Stimulated activated CD8-positive, alpha-beta memory T cell treated with anti-CD3 and anti-CD28 coated beads, Interleukin-4, amount 100 ng/mL, for 4 hours (primary cell): ENCODE results near the gene PIBF1.

ENCODE experiments used
- DNase-seq, 2 donors: peaks; one replicate each; pipeline ENCODE4 v3.0.0-alpha.2; 2020; ENCODE audit warnings: low read depth in 2 of 2, low spot score in 1 of 2

The PIBF1 gene

DNA sequence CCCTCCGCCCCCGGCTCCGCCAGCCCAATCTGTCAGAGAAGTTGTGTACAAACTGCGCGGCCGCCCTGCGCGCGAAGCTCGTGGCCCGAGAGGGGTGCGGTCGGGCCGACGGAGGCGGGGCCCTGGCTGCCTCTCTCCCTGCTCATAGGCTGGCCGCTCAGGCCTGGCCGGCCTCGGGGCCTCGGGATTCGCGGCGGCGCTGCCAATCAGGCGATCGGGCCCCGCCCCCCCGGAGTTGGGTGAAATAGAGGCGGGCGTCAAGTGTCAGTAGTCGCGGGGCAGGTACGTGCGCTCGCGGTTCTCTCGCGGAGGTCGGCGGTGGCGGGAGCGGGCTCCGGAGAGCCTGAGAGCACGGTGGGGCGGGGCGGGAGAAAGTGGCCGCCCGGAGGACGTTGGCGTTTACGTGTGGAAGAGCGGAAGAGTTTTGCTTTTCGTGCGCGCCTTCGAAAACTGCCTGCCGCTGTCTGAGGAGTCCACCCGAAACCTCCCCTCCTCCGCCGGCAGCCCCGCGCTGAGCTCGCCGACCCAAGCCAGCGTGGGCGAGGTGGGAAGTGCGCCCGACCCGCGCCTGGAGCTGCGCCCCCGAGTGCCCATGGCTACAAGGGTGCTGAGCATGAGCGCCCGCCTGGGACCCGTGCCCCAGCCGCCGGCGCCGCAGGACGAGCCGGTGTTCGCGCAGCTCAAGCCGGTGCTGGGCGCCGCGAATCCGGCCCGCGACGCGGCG, 277.0 kb downstream of the PIBF1 start, which contains the start of gene KLF5:
Gene KLF5, plus strand, starts transcription at position 270 of the 724 bp plus-strand sequence. Its CDS starts 323 bp downstream, at position 593.
- DNase-seq, result peak; percentile 88 to 94

- DNase-seq, result no peak
These were observed 277.7 kb downstream of the PIBF1 start for GRCh38 chr13:73059460-73060250.

DNA sequence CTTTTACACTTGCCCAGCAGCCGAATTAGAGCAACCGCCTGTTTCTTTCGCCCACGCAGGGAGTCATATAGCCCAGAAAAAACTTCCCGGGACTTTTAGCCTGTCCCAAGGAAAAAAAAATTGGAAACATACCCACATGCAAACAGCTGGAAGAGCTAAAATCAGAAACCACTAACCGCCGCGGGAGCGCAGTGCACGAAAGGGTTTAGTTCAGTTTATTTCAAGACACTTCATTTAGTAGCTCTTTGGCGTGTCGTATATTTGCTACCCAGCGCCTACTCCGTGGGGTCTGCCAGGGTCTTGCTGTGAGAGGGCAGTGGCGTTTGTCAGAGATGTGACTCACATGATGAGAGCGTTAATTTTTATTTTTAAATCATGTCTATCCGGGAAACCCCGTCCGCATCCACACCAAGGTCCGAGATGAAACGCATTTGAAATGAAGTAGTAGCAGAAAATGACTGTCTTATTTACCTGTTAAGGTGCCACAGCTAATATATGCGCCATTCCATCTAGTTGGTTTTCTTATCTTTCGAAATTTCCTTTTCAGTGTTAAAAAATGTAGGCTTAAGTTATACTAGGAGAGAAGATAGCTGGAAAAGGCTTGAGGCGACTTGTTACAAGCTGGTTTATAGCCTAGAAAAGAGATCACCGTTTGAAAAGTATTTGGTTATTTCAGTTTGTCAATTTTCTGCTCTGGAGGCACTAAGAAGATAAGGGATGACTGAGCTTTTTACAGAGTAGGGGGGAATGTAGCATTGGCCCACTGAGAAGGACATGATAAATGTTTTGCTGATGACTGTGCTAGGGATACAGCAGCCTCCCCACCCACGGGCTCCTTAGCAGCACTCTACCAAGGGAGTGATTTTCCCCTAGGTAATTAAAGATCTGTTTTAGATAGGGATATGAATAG, 278.6 kb downstream of the PIBF1 start:
- DNase-seq, result no peak

GRCh38 chr13:73061473-73061872, 279.5 kb downstream of the PIBF1 start:
- no peak for DNase-seq

- no peak for DNase-seq
These were observed 279.9 kb downstream of the PIBF1 start for GRCh38 chr13:73061876-73062275.

DNA sequence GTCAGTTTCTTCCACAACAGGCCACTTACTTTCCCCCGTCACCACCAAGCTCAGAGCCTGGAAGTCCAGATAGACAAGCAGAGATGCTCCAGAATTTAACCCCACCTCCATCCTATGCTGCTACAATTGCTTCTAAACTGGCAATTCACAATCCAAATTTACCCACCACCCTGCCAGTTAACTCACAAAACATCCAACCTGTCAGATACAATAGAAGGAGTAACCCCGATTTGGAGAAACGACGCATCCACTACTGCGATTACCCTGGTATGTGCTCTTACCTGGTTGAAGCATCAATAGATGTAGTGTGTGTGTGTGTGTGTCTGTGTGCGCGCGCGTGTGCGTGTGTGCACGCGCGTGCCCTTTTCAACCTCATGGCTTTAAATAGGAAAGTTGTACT, 280.5 kb downstream of the PIBF1 start:
- no peak for DNase-seq

DNA sequence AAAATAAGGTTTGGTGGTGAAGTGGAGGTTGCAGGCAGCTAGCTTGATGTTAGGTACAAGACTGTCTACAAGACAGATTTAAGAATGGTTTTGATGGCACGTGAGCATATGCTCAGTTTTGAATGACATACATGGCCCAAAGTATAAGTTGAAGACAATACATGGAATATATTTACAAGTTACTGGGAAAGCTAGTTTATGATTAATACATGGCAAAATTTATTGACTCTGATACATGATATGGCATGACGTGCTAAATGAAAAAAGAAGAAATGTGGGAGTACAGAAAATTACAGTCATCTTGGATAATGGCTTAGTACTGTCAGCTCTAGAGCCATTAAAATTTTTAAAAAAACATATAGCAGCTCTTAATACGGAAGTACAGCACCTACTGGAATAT, 281.2 kb downstream of the PIBF1 start:
- no peak for DNase-seq

GRCh38 chr13:73065036-73065435, 283.1 kb downstream of the PIBF1 start:
- DNase-seq, result no peak

DNA sequence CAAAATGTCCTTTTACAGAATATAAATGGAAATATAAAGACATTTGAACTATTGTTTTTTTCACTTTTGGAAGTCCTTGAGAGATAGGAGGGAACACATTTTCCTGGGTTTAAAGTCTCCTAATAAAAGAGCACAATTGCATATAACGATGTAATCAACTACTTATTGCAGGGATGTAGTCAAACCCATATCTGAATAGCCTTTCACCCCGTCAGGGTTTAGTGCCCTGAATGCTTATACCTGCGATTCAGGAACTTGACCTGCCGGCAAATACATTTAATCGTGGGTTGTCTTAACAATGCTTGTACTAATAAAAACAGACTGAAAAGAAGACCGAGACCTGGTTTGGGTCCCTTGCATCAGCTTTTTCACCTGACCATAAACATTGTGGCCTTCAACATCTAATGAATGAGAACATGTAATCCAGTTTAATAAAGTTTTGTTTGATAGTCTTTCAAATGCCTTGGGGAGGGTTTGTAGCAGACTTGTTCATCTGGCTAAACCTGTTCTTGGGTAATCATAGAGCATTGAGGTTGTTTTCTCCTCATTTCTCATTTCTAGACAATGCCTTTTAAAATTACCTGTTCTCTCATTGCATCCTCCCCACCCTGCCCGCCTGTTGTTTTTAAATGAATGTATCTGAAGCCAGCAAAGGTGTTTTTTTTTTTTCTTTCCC, 283.9 kb downstream of the PIBF1 start:
- DNase-seq, result no peak
